ENCODE results near the gene HACD2.

DNA sequence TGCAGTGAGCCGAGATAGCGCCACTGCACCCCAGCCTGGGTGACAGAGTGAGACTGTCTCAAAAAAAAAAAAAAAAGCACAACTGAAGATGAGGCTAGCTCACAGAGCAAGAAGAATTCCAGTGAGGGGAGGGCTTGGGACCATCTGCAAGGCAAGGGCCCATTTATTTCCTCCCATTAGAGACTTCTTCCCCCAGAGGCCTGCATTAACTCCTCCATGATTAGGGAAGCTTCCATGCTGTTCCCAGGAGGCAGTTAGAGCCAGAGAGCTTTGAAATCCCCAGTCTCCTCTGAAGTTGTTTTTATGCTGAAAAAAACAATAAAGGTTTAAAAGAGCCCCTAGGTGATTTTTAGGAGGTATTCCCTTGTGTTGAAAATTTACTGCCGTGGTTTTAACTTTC is 81.7 kb downstream of the HACD2 start:
- no peak for TF ChIP-seq EZH2 (IDR thresholded peaks at IDR 0.05; ENCODE audit: insufficient read depth, poor library complexity, severe bottlenecking)
- no peak for TF ChIP-seq EZH2phosphoT487 (IDR thresholded peaks at IDR 0.05; ENCODE audit: insufficient read depth, low read depth)

All from GM23248 (cell line).